ENCODE data around the gene GPAT2. TPM values are rescaled to one million over a fixed set of nuclear protein-coding genes. Genes with fewer than 3 reads are reported as not detected.
"Not testable (repeated sequence)": the region's sequence is repeated elsewhere in the genome, so short reads cannot be mapped to it uniquely, and the experiment has no call there.

GPAT2 gene
- total RNA-seq, 2 experiments from 2014 or later = not detected

GRCh38 chr2:96069878-96070277 lies 35.2 kb upstream of the GPAT2 start:
- H3K4me2 ChIP-seq (ENCODE audit: low read length); CTCF ChIA-PET (ENCODE audit: unreplicated experiment); DNase-seq (ENCODE audit: low spot score); H3K9me2 ChIP-seq (ENCODE audit: insufficient read depth, low read length); H2AFZ ChIP-seq (ENCODE audit: low read length); BruUV-seq (replicated peaks); H3K4me1 ChIP-seq (ENCODE audit: insufficient read depth, low read length, poor library complexity, severe bottlenecking); intact Hi-C loops (cut with micrococcal nuclease; ENCODE audit: unreplicated experiment); H3K4me3 ChIP-seq (ENCODE audit: low read depth, low read length, poor library complexity, severe bottlenecking); H3K79me2 ChIP-seq (ENCODE audit: insufficient read depth, low read depth, low read length); H3K9me3 ChIP-seq (ENCODE audit: low read length); H4K20me1 ChIP-seq (ENCODE audit: insufficient read depth, low read length); H3K36me3 ChIP-seq (ENCODE audit: insufficient read depth, low read length); POLR2A ChIA-PET; H3K27ac ChIP-seq (ENCODE audit: low read depth, low read length, poor library complexity, severe bottlenecking): not testable (repeated sequence)

GRCh38 chr2:96067902-96068581 lies 33.3 kb upstream of the GPAT2 start:
- POLR2A ChIA-PET = not testable (repeated sequence)

GRCh38 chr2:96067098-96067660 lies 32.5 kb upstream of the GPAT2 start:
- BruUV-seq (replicated peaks) = not testable (repeated sequence)

More at GRCh38 chr2:96067902-96068581, 33.3 kb upstream of the GPAT2 start:
- H4K20me1 ChIP-seq (ENCODE audit: insufficient read depth, low read length); BruUV-seq (replicated peaks); H3K4me2 ChIP-seq (ENCODE audit: low read length); intact Hi-C loops (cut with micrococcal nuclease; ENCODE audit: unreplicated experiment); DNase-seq (ENCODE audit: low spot score); H3K9me2 ChIP-seq (ENCODE audit: insufficient read depth, low read length); H3K27ac ChIP-seq (ENCODE audit: low read depth, low read length, poor library complexity, severe bottlenecking); H3K79me2 ChIP-seq (ENCODE audit: insufficient read depth, low read depth, low read length); H3K4me1 ChIP-seq (ENCODE audit: insufficient read depth, low read length, poor library complexity, severe bottlenecking); H3K9me3 ChIP-seq (ENCODE audit: low read length); CTCF ChIA-PET (ENCODE audit: unreplicated experiment); H2AFZ ChIP-seq (ENCODE audit: low read length); H3K4me3 ChIP-seq (ENCODE audit: low read depth, low read length, poor library complexity, severe bottlenecking); H3K36me3 ChIP-seq (ENCODE audit: insufficient read depth, low read length): not testable (repeated sequence)

GRCh38 chr2:96066511-96066910 lies 31.8 kb upstream of the GPAT2 start:
- H3K4me1 ChIP-seq (ENCODE audit: insufficient read depth, low read length, poor library complexity, severe bottlenecking); H4K20me1 ChIP-seq (ENCODE audit: insufficient read depth, low read length); H3K4me3 ChIP-seq (ENCODE audit: low read depth, low read length, poor library complexity, severe bottlenecking); H3K9me3 ChIP-seq (ENCODE audit: low read length); H3K36me3 ChIP-seq (ENCODE audit: insufficient read depth, low read length); intact Hi-C loops (cut with micrococcal nuclease; ENCODE audit: unreplicated experiment); H3K27ac ChIP-seq (ENCODE audit: low read depth, low read length, poor library complexity, severe bottlenecking); H2AFZ ChIP-seq (ENCODE audit: low read length); CTCF ChIA-PET (ENCODE audit: unreplicated experiment); DNase-seq (ENCODE audit: low spot score); BruUV-seq (replicated peaks); H3K9me2 ChIP-seq (ENCODE audit: insufficient read depth, low read length); H3K79me2 ChIP-seq (ENCODE audit: insufficient read depth, low read depth, low read length); POLR2A ChIA-PET; H3K4me2 ChIP-seq (ENCODE audit: low read length): not testable (repeated sequence)

More at GRCh38 chr2:96067098-96067660, 32.5 kb upstream of the GPAT2 start:
- H3K36me3 ChIP-seq (ENCODE audit: insufficient read depth, low read length); intact Hi-C loops (cut with micrococcal nuclease; ENCODE audit: unreplicated experiment); H3K4me3 ChIP-seq (ENCODE audit: low read depth, low read length, poor library complexity, severe bottlenecking); H3K27ac ChIP-seq (ENCODE audit: low read depth, low read length, poor library complexity, severe bottlenecking); H3K79me2 ChIP-seq (ENCODE audit: insufficient read depth, low read depth, low read length); CTCF ChIA-PET (ENCODE audit: unreplicated experiment); DNase-seq (ENCODE audit: low spot score); POLR2A ChIA-PET; H3K9me3 ChIP-seq (ENCODE audit: low read length); H3K4me2 ChIP-seq (ENCODE audit: low read length); H3K4me1 ChIP-seq (ENCODE audit: insufficient read depth, low read length, poor library complexity, severe bottlenecking); H4K20me1 ChIP-seq (ENCODE audit: insufficient read depth, low read length); H2AFZ ChIP-seq (ENCODE audit: low read length); H3K9me2 ChIP-seq (ENCODE audit: insufficient read depth, low read length): not testable (repeated sequence)

- H3K36me3 ChIP-seq (ENCODE audit: insufficient read depth, low read length); POLR2A ChIA-PET; BruUV-seq (replicated peaks); H3K9me2 ChIP-seq (ENCODE audit: insufficient read depth, low read length); H3K9me3 ChIP-seq (ENCODE audit: low read length); H3K79me2 ChIP-seq (ENCODE audit: insufficient read depth, low read depth, low read length); CTCF ChIA-PET (ENCODE audit: unreplicated experiment); H2AFZ ChIP-seq (ENCODE audit: low read length); H3K4me1 ChIP-seq (ENCODE audit: insufficient read depth, low read length, poor library complexity, severe bottlenecking); H3K4me2 ChIP-seq (ENCODE audit: low read length); H3K27ac ChIP-seq (ENCODE audit: low read depth, low read length, poor library complexity, severe bottlenecking); H4K20me1 ChIP-seq (ENCODE audit: insufficient read depth, low read length); H3K4me3 ChIP-seq (ENCODE audit: low read depth, low read length, poor library complexity, severe bottlenecking); intact Hi-C loops (cut with micrococcal nuclease; ENCODE audit: unreplicated experiment); DNase-seq (ENCODE audit: low spot score): not testable (repeated sequence)
Observed at GRCh38 chr2:96065954-96066353, 31.2 kb upstream of the GPAT2 start.
